ENCODE data around the gene POLR2J.

- TF ChIP-seq CTCF (IDR thresholded peaks at IDR 0.05) (no peak), POLR2A (IDR thresholded peaks at IDR 0.05) (no peak)
Measured at GRCh38 chr7:102427019-102427405, 51.7 kb downstream of the POLR2J start.

Data from prostate gland (tissue), 2 donors.